IPS-11a (cell line): ENCODE results near the gene CCNF.

Experiments
- H3K4me3 ChIP-seq: one replicate; pipeline ENCODE4 v1.5.1; 2013; ENCODE audit warnings: low read depth, low read length, control low read depth

The CCNF gene

GRCh38 chr16:2455081-2455845, 26.0 kb downstream of the CCNF start:
- H3K4me3 ChIP-seq, result no peak overlapping the region

GRCh38 chr16:2456551-2457153, 27.4 kb downstream of the CCNF start:
- H3K4me3 ChIP-seq, result no peak overlapping the region

- H3K4me3 ChIP-seq, result no peak overlapping the region
Observed at GRCh38 chr16:2457267-2457666, 28.0 kb downstream of the CCNF start.

- no peak overlapping the region for H3K4me3 ChIP-seq
Observed at GRCh38 chr16:2457946-2458345, 28.7 kb downstream of the CCNF start.

- peak overlapping the region; percentile 57 for H3K4me3 ChIP-seq
Observed at GRCh38 chr16:2458887-2459646, 29.8 kb downstream of the CCNF start.

GRCh38 chr16:2459647-2460390, 30.6 kb downstream of the CCNF start, which contains the start of gene TEDC2:
Gene TEDC2, plus strand, starts transcription at chr16:2460109. Its CDS starts 36 bp downstream, at chr16:2460145.
- peak within 1 kb of the TSS; percentile 57 for H3K4me3 ChIP-seq

- peak overlapping the region; percentile 57 for H3K4me3 ChIP-seq
Observed at GRCh38 chr16:2460391-2460713, 31.1 kb downstream of the CCNF start.

- H3K4me3 ChIP-seq, result peak overlapping the region; percentile 57
Observed at GRCh38 chr16:2460916-2461315, 31.7 kb downstream of the CCNF start.

- no peak overlapping the region for H3K4me3 ChIP-seq
Observed at GRCh38 chr16:2462031-2462866, 33.0 kb downstream of the CCNF start.

GRCh38 chr16:2464333-2464732, 35.1 kb downstream of the CCNF start:
- no peak overlapping the region for H3K4me3 ChIP-seq

- no peak overlapping the region for H3K4me3 ChIP-seq
Observed at GRCh38 chr16:2465653-2466415, 36.6 kb downstream of the CCNF start.

GRCh38 chr16:2466667-2467527, 37.6 kb downstream of the CCNF start:
- H3K4me3 ChIP-seq, result no peak overlapping the region

GRCh38 chr16:2467528-2468232, 38.4 kb downstream of the CCNF start:
- peak overlapping the region; percentile 8 for H3K4me3 ChIP-seq

- H3K4me3 ChIP-seq, result peak overlapping the region; percentile 8
Observed at GRCh38 chr16:2468233-2468724, 39.0 kb downstream of the CCNF start.

- peak overlapping the region; percentile 2 for H3K4me3 ChIP-seq
Observed at GRCh38 chr16:2468725-2469398, 39.6 kb downstream of the CCNF start.

GRCh38 chr16:2469399-2470233, 40.4 kb downstream of the CCNF start:
- no peak overlapping the region for H3K4me3 ChIP-seq
